NT2/D1 (cell line): Measurements from ENCODE around the gene MLLT3.

Source experiments
- SUZ12 ChIP-seq: IDR thresholded peaks from 2 replicates; pipeline ENCODE4 v1.6.1; 2011; ENCODE audit not compliant: insufficient read length, insufficient read depth; ENCODE audit errors: extremely low read depth
- YY1 ChIP-seq: IDR thresholded peaks from 2 replicates; pipeline ENCODE4 v1.6.1; 2011; ENCODE audit not compliant: insufficient read length, insufficient read depth
- ZNF274 ChIP-seq: IDR thresholded peaks from 2 replicates; pipeline ENCODE4 v1.6.1; 2011; ENCODE audit warnings: mild to moderate bottlenecking, low read depth, low read length

GRCh38 chr9:20373263-20373662 is 249.0 kb downstream of the MLLT3 start:
- TF ChIP-seq ZNF274: no peak
- no peak for TF ChIP-seq YY1
- no peak for TF ChIP-seq SUZ12
